Mucosa of rectum (tissue), 2 donors: Measurements from ENCODE around the gene TEP1.

ENCODE experiments used
- H3K27ac ChIP-seq, 2 donors: one replicate each; pipeline ENCODE4 v1.7.0; 2013; ENCODE audit warnings: inconsistent platforms in 2 of 2, low read depth in 2 of 2, low read length in 2 of 2
- H3K27me3 ChIP-seq, 2 donors: one replicate each; pipeline ENCODE4 v1.7.0; 2013; ENCODE audit warnings: low read length in 2 of 2; ENCODE audit not compliant: control insufficient read depth in 2 of 2, insufficient read depth in 2 of 2
- H3K36me3 ChIP-seq, 2 donors: one replicate each; pipeline ENCODE4 v1.7.0; 2013; ENCODE audit warnings: low read length in 2 of 2; ENCODE audit not compliant: control insufficient read depth in 2 of 2, insufficient read depth in 2 of 2
- H3K4me1 ChIP-seq, 2 donors: one replicate each; pipeline ENCODE4 v1.7.0; 2013; ENCODE audit warnings: low read length in 2 of 2, mild to moderate bottlenecking in 1 of 2; ENCODE audit not compliant: control insufficient read depth in 2 of 2, insufficient read depth in 2 of 2
- H3K4me3 ChIP-seq, 2 donors: one replicate each; pipeline ENCODE4 v1.7.0; 2013; ENCODE audit warnings: low read length in 2 of 2
- H3K9ac ChIP-seq, 2 donors: one replicate each; pipeline ENCODE4 v1.7.0; 2013; ENCODE audit warnings: low read length in 2 of 2, low read depth in 1 of 2, mild to moderate bottlenecking in 1 of 2
- H3K9me3 ChIP-seq, 2 donors: one replicate each; pipeline ENCODE4 v1.7.0; 2013; ENCODE audit warnings: low read length in 2 of 2; ENCODE audit not compliant: control insufficient read depth in 2 of 2
- donor health status: healthy.
- donor health status: Normal muscosa, but diverticular disease.

The TEP1 gene

DNA sequence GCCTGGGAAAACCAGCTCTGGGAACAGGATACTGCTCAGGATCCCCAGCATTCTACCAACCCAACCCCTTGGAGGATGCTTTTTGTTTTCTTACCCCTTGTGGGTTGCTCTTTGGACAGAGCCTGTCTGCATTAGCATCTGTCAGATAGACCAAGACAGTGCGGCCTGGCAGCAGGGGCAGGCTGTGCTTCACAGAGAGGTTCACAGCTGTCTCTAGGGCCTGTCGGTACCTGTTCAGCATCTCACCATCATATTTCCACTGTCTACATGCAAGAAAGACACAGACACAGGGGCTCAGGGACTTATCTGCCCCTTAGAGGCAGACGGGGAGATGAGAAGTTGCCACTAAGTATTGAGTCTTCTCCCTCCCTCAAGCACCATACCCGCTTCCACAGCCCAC lies 21.8 kb downstream of the TEP1 start:
- H3K9ac ChIP-seq: no peak overlapping the region
- no peaks in the 10 kb centered on the region for H3K4me1 ChIP-seq
- no peaks in the 10 kb centered on the region for H3K27me3 ChIP-seq
- H3K36me3 ChIP-seq: peaks cover 66 to 86% of the 10 kb centered on the region in 2 donors
- H3K4me3 ChIP-seq: no peak overlapping the region
- no peaks in the 10 kb centered on the region for H3K9me3 ChIP-seq
- H3K27ac ChIP-seq: no peak overlapping the region

DNA sequence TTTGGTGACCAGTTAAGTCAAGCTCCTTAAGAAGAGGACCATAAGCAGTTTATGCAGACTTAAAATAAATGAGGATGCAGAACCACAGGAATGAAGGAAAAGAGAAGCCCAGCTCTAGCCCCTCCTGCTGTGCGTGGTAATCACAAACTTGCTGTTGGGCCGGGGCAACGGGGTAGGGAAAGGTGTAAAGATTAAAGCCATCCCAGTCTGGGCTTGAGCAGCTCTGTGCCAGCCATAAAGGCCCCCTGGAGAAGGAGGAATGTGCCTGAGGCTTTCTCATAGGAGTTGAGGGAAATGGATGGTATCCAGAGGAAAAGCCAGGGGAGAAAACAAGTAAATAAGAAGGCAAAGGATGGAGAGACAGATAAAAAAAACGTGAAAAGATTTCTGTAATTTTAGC lies 25.1 kb downstream of the TEP1 start:
- no peak overlapping the region for H3K9ac ChIP-seq
- no peaks in the 10 kb centered on the region for H3K27me3 ChIP-seq
- H3K36me3 ChIP-seq: peaks cover 79 to 88% of the 10 kb centered on the region in 2 donors
- H3K4me3 ChIP-seq: no peak overlapping the region
- no peaks in the 10 kb centered on the region for H3K9me3 ChIP-seq
- no peaks in the 10 kb centered on the region for H3K4me1 ChIP-seq
- H3K27ac ChIP-seq: no peak overlapping the region

DNA sequence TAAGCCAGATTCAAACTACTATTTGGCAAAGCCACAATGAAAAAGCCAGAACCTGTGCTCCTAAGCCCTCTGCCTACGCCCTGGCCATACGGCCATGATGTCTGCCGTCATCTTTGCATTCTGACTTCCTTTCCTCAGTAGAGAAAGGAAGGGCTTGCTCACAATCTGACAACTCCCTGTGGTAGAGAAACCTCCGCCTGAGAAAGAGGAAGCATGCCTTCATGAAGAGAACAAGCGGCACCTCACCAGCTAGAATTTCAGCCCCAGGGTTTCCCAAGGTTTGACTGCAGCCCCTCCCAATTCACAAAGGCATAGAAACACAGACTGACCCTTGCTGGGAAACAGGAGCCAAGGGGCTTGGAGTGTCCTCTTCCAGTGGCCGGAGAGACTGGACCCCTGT lies 25.7 kb downstream of the TEP1 start:
- no peak overlapping the region for H3K4me3 ChIP-seq
- H3K9me3 ChIP-seq: no peaks in the 10 kb centered on the region
- H3K27ac ChIP-seq: no peak overlapping the region
- no peak overlapping the region for H3K9ac ChIP-seq
- H3K4me1 ChIP-seq: no peaks in the 10 kb centered on the region
- H3K27me3 ChIP-seq: no peaks in the 10 kb centered on the region
- peaks cover 84 to 91% of the 10 kb centered on the region in 2 donors for H3K36me3 ChIP-seq

DNA sequence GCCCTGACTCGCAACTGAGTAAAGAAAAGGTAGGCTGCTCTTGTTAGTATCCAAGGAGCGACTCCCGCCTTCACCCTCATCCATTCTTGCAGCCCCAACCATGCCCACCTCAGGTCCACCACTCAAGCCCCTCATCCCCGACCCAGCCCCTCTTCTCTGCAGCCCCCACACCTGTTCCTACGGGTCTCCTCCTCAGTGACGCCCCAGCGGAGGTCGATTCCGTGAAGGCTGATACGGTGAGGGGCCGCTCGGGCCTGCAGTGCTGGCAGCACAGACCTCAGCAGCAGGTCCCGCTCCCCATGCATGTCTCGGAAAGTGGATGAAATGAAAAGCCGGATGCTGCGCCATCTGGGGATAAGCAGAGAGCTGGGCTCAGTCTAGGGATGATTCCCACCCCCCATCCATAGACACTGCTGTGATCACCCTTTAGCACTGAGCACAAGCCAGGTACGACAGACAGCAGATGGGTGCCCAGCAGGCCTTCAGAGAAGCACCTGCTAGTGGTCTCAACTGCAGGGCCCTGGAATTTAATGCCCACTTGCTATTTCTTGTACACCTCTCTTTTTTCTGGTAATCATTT lies 26.9 kb downstream of the TEP1 start:
- no peak overlapping the region for H3K27ac ChIP-seq
- H3K9ac ChIP-seq: no peak overlapping the region
- H3K36me3 ChIP-seq: peaks cover 84 to 92% of the 10 kb centered on the region in 2 donors
- H3K4me1 ChIP-seq: no peaks in the 10 kb centered on the region
- H3K9me3 ChIP-seq: no peaks in the 10 kb centered on the region
- H3K27me3 ChIP-seq: no peaks in the 10 kb centered on the region
- no peak overlapping the region for H3K4me3 ChIP-seq

DNA sequence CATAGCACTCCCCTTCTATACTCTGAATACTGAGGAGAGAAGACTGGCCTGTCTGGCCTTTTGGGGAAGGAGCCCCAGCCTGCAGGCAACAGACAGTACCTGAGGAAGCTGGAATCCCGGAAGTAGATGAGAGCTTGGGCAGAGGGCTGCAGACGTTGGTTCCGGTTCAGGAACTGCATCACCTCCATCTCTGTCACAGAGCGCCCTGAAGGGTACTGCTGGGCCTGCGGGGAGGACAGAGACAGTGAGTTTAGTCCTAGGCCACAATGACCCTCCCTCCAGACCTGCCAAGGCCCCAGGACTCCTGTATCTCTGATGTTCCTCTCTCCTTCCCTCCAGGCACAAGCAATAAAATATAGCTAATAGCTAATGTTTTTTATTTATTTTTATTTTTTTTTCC lies 28.4 kb downstream of the TEP1 start:
- H3K4me1 ChIP-seq: no peaks in the 10 kb centered on the region
- peaks cover 87 to 92% of the 10 kb centered on the region in 2 donors for H3K36me3 ChIP-seq
- H3K4me3 ChIP-seq: no peak overlapping the region
- H3K27ac ChIP-seq: no peak overlapping the region
- H3K27me3 ChIP-seq: no peaks in the 10 kb centered on the region
- H3K9me3 ChIP-seq: no peaks in the 10 kb centered on the region
- H3K9ac ChIP-seq: no peak overlapping the region

DNA sequence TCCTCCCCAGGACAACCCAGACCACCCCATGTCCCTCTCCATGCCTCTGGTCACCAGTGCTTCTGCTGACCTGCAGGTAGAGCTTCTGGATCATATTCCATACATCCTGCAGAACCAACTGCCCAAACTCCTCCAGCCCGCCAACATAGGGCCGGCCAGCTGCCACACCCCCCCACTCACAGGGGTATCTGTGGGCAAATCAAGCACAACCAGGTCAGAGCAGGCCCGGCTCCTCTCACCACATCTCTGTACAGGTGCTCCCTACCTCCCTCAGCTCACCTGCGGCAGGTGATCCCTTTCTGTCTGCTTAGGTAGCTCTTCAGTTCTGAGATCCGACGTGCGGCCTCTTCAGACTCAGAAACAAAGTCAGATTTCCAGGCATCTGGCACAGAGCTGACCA lies 29.0 kb downstream of the TEP1 start:
- Histone ChIP-seq H3K9me3 (no peaks in the 10 kb centered on the region), H3K4me3 (no peak overlapping the region), H3K27me3 (no peaks in the 10 kb centered on the region), H3K36me3 (peaks cover 87 to 92% of the 10 kb centered on the region in 2 donors), H3K4me1 (no peaks in the 10 kb centered on the region), H3K9ac (no peak overlapping the region), H3K27ac (no peak overlapping the region)

DNA sequence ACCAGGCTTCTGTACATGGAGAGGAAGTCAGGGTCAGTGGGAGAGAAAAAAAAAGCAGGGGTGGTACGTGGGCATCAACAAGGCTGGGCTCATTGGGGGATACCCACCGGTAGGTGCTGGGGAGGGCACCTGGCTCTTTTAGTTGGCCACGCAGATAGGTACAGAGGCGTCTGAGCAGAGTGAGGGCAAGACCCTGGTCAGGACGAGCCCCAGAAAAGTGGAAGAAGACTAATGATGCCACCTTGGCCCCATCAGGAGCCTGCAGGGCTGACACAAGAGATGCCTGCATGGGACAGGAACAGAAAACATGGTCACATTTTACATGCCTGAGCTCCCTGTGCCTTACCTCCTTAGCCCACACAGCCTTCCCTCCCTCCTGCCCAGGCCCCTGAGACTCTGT lies 29.7 kb downstream of the TEP1 start:
- no peak overlapping the region for H3K4me3 ChIP-seq
- no peaks in the 10 kb centered on the region for H3K4me1 ChIP-seq
- no peaks in the 10 kb centered on the region for H3K27me3 ChIP-seq
- no peak overlapping the region for H3K9ac ChIP-seq
- peaks cover 90 to 94% of the 10 kb centered on the region in 2 donors for H3K36me3 ChIP-seq
- no peaks in the 10 kb centered on the region for H3K9me3 ChIP-seq
- no peak overlapping the region for H3K27ac ChIP-seq

DNA sequence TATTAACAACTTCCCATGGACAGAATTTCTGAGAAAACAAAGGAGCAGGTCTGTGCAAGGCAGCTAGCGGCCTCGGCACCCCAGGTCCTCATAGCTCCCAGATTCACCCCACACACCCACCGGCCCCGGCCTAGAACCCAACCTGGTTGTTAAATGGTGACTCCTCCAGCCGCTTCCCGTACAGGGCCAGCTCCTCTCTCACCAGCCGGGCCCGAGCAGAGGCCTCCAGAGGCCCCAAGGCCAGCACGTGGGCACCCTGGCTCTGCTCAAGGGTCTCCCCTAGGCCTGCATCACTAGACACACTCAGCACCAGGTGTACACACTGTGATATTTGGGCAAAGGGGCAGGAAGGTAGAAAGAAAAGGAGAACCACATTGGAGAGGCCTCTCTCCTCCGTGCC lies 30.3 kb downstream of the TEP1 start:
- Histone ChIP-seq H3K9me3 (no peaks in the 10 kb centered on the region), H3K27me3 (no peaks in the 10 kb centered on the region), H3K36me3 (peaks cover 90 to 94% of the 10 kb centered on the region in 2 donors)

DNA sequence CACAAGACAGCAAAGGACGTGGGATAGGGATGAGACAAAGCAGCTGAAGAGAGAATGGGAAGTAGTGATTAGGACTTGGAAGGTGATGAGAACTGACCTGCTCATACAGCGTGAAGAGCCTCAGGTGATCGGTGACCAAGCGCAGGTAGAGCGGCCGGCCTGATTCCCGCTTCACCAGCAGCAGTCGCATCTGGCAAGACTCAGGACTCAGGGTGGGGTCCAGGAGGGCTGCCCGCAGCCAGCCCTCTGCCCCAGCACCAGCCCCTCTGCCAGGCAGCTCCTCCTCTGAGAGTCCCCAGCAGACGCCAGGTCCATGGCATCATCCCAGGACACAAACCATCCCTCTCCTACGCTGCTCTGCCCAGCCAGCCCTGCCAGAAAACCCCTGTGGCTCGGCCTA lies 30.8 kb downstream of the TEP1 start:
- H3K36me3 ChIP-seq: peaks cover 90 to 94% of the 10 kb centered on the region in 2 donors
- no peaks in the 10 kb centered on the region for H3K27me3 ChIP-seq
- H3K27ac ChIP-seq: no peak overlapping the region

More for the DNA sequence above, 30.3 kb downstream of the TEP1 start:
- no peak overlapping the region for H3K4me3 ChIP-seq
- H3K27ac ChIP-seq: no peak overlapping the region
- no peaks in the 10 kb centered on the region for H3K4me1 ChIP-seq
- H3K9ac ChIP-seq: no peak overlapping the region

DNA sequence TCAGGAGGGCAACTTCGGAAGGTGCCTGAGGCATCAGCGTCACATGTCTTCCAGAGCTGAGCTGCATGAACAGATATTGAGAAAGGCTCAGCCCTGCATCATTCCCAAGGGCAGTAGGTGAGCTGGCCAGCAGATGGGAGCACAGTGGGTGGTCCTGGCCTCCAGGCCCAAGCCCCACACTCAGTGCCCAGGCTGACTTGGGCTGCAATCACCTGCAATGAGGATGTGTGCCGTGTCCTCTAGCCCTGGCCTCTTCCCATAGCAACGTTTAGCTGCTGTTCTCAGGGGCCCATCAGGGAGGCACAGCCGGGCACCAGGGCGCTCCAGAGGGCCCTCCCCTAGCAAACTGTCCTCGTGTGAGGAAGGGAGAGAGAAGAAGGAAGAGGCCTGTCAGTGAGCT lies 32.0 kb downstream of the TEP1 start:
- Histone ChIP-seq H3K36me3 (peaks cover 91 to 94% of the 10 kb centered on the region in 2 donors), H3K9ac (no peak overlapping the region), H3K9me3 (no peaks in the 10 kb centered on the region)

More for the DNA sequence above, 30.8 kb downstream of the TEP1 start:
- no peak overlapping the region for H3K9ac ChIP-seq
- H3K9me3 ChIP-seq: no peaks in the 10 kb centered on the region
- no peak overlapping the region for H3K4me3 ChIP-seq
- peaks cover 0 to 1% of the 10 kb centered on the region in 2 donors for H3K4me1 ChIP-seq

DNA sequence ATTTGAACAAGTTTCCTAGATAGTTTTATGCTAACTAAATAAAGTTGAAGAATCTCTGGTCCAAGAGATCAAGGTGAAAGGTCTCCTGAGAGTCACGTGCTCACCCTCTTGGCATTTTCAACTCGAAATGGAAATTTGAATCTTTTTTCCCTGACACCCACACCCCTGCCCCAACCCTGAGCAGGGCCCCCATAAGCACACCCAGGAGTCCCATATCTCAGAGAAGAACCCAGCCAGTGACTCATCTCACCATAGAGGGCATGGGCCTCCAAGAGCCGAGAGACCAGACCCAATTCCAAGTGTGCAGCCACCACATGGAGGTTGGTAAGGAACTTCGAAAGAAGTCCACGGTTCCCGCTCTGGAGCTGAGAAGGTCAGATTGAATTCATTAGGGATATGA lies 32.6 kb downstream of the TEP1 start:
- Histone ChIP-seq H3K9ac (no peak overlapping the region), H3K4me1 (peaks cover 13 to 16% of the 10 kb centered on the region in 2 donors), H3K36me3 (peaks cover 91 to 94% of the 10 kb centered on the region in 2 donors), H3K9me3 (no peaks in the 10 kb centered on the region), H3K27me3 (no peaks in the 10 kb centered on the region), H3K27ac (no peak overlapping the region), H3K4me3 (no peak overlapping the region)

More for the DNA sequence above, 32.0 kb downstream of the TEP1 start:
- no peaks in the 10 kb centered on the region for H3K27me3 ChIP-seq
- peaks cover 7 to 10% of the 10 kb centered on the region in 2 donors for H3K4me1 ChIP-seq
- no peak overlapping the region for H3K27ac ChIP-seq
- H3K4me3 ChIP-seq: no peak overlapping the region
